ENCODE results near the gene SLC22A23.

SLC22A23 gene

GRCh38 chr6:3443221-3443515 lies 13.7 kb downstream of the SLC22A23 start:
- DNase-seq: no peak

- DNase-seq: no peak
Measured at GRCh38 chr6:3442431-3443220, 14.2 kb downstream of the SLC22A23 start.

GRCh38 chr6:3440911-3441310 lies 15.9 kb downstream of the SLC22A23 start:
- DNase-seq: no peak

DNA sequence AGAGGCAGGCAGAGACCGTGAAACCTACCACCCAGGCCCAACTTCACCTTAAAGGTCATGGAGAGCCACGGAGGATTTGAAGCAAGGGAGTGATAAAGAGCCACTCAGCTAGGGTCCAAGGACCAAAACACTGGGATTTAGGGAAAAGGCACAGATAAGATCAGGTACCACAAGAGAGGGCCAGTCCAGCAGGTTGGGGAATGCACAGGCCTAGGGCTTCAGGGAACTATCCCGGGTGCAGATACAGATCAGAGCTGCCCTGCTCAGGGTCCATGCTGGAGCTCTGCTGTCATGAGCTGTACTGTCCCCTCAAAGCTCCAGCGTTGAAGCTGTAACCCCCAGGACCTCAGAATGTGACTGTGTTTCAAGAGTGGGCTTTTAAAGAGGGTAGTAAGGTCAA lies 16.9 kb downstream of the SLC22A23 start:
- DNase-seq: no peak

DNA sequence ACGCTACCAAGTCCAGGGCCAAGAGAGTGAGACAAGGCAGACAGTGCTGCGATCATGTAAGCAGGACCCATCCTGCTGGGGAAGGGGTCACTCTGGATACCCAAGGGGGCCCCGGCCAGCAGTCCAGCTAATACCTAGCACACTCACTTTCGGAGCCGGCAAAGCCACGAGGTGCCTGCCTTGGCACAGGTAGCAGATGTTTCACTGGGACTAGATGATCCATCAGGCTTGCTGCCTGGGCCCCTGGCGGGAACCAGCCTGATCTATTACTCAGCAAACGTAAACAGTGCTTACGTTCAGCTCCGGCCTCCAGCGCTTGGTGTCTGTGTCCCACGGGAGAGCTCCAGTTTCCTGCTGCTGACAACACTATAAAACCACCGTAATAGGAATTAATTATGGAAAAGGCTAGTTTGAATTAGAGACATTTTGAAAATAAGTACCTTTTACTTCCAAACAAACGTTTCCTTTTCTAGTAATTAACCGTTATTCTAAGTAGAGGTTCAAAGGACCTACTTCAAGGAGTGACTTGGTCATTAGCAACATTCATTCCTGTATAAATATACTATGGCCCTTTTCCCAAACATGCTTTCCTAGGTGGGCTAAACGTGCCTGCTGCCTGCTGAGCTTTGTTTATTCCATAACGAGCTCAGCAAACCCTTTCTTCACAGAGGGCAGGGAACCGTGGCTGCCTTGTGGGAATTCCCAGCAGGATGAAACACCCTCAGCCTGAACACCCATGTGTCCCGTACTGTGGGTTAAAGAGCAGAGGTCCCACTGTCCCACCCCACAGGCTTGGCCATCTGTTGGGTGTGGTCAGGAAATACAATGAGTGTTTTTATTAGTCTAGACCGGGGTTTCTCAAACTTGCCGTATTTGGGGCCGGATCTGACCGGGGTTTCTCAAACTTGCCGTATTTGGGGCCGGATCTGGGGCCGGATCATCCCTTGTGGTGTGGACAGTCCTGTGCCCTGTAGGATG lies 18.4 kb downstream of the SLC22A23 start:
- no peak for DNase-seq

DNA sequence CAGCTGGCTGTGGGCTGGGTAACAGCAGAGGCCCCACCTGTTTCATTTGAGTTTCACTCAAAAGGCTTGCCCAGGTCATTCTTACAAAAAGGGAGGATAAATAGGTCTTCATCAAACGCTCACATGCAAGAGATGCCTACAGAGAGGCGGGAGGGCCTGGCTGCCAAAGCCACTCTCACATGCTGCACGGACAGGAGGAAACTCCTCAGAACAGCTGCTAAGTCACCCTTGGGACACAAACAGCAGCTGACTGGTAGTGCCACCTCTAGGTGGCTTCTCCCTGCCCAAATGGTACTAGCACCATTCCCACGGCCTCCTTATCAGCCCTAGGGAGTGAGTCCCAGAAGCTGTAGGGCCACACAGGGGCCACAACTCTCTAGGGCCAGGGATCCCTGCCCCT lies 23.8 kb downstream of the SLC22A23 start:
- no peak for DNase-seq

DNA sequence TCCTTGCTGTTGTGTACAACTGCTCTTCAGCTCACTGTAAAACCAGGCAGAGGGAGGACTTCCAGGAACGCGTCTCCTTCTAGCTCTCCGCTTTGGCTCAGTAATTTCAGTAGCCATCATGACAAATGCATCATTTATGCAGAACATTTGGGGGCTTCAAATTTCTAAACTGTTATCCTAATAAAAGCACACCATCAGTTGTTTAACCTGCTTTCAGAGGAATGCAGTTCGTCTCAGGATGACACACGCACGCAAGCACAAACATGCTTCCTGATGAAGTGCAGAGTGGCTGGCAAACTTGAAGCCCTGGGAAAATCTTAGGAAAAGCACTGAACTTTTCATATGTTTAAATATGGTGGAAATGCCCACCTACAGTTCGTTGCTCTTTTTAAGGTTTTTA lies 24.4 kb downstream of the SLC22A23 start:
- no peak for DNase-seq

- no peak for DNase-seq
Measured at GRCh38 chr6:3431994-3432393, 24.9 kb downstream of the SLC22A23 start.

- DNase-seq: no peak
Measured at GRCh38 chr6:3429211-3429610, 27.6 kb downstream of the SLC22A23 start.

DNA sequence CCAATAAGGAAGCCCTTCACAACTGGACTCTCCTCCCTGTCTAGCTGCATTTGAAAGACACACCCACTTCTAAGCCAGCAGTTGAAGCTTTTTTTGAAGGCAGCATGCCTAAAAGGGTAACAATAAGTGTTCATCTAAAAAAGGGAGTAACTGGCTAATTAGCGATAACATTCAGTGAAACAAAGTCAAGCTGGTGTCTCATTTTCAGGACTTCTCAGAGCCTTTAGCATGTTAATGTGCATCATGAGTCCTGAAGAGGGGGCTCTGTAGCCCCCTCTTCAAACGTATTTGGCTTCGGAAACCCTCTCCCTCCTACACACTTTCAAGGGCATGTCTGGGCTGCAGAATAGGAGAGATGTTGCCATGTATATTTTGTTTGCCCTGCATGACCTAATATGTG lies 28.1 kb downstream of the SLC22A23 start:
- no peak for DNase-seq

- no peak for DNase-seq
Measured at GRCh38 chr6:3428247-3428646, 28.6 kb downstream of the SLC22A23 start.

DNA sequence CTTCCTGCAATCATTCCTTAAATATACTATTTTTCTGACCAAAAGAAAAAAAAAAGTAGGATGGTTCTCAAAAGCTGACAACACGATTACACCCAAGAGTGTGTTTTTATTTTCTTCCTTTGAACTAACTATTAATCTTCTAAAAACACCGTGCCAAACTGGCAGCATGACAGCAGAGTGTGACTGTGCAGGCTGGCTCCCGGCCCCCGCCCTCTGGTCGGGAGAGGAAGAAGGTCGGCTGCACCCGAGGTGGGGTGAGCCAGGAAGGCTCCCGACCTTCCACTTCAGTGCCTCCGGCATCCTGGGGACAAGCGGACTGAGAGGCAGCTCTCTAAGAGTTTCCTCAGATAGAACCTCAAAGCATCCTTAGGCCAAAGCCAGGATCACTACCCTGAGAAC lies 29.2 kb downstream of the SLC22A23 start:
- DNase-seq: no peak

- no peak for DNase-seq
Measured at GRCh38 chr6:3426927-3427686, 29.7 kb downstream of the SLC22A23 start.

DNA sequence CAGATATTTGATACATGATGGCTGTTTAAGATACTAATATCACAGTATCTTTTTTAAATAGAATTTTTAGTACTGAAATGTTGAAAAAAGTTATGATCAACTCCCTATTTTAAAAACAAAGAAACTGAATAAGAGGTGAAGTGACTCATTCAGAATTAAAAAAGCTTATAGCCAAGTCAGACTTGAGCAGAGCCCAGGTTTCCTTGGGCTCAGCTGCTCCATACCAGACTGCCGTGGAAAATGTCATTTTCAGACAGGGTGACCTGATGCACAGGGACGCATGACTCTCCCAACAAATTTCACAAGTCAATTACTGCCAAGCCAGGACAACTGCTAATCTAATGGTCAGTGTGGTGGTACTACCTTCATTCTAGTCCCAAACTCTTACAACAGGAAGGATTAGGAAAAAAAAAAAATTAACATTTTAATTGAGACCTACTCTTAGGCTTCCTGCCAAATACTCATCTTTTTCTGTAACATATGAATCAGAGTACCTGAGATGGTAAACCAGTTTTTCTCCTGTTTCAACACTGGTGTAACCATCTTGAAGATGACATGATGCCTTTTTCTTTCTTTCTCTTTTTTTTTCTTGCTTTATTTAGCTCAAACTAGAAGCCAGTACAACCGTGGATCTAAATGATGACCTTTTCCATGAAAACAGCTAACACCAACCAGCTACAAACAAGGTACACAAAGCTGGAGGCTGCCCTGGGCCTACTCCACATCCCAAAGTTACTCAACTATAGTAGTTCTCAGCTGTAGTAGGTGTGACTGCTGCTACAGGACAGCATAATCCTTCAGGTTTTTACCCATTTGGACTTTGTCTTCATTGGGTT lies 30.5 kb downstream of the SLC22A23 start:
- no peak for DNase-seq

GRCh38 chr6:3425574-3425973 lies 31.3 kb downstream of the SLC22A23 start:
- no peak for DNase-seq

DNA sequence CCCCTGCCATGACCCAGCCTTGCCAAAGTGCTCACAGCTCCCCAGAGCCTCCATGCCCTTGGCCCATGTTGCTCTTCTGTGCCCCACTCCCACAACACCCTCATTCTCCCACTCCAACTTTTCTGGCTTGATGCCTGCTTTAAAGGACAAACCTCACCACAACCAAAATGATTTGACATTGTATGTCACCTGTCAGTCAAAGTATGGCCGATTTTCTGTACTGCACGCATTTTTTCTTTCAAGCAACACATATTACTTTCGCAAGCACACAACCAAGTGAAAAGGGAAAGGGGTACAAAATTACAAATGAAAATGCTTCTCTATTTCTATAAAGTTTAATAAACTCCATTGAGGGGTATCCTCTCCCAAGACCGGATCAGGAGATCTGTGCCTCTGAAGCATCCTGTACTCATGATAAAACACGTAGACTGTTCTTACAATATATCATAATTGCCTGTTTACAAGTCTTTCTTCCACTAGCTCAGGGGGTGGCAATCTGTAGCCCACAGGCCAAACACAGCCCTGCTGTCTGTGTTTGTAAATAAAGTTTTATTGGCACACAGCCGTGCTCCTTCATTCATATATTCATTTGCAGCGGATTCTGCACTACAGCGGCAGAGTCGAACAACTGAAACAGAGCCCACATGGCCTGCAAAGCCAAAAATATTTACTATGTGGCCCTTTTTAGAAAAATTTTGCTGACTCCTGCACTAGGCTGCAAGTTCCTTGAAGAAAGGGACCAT lies 32.5 kb downstream of the SLC22A23 start:
- DNase-seq: no peak

- no peak for DNase-seq
Measured at GRCh38 chr6:3423439-3424184, 33.2 kb downstream of the SLC22A23 start.

DNA sequence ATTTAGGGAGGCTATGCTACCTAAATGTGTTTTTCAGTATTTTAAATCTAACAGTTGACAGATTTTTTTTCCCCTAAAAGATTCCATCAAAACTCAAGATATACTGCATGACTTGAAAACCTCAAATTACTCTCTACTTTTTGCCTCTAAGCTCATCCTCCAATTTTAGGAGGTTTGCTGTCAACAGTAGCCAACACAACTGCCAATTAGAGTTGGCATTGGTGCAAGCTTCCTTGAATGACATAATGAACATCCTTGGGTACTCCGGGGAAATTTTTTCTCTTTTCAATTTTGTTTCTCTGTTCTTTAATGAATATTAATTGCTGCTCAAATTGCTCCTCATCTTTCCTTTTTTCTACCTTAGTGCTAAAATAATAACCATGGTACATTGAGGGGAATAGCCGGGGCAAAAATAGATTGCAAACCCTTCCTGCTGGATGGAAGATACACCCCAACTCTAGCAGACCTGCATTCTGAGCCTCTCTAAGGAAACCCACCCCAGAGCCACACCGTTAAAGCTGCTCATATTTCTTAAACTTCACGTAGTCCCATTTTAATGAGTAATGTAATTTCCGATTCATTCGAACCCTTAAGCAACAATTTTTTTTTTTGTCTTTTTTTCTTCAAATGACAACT lies 34.3 kb downstream of the SLC22A23 start:
- DNase-seq: no peak

DNA sequence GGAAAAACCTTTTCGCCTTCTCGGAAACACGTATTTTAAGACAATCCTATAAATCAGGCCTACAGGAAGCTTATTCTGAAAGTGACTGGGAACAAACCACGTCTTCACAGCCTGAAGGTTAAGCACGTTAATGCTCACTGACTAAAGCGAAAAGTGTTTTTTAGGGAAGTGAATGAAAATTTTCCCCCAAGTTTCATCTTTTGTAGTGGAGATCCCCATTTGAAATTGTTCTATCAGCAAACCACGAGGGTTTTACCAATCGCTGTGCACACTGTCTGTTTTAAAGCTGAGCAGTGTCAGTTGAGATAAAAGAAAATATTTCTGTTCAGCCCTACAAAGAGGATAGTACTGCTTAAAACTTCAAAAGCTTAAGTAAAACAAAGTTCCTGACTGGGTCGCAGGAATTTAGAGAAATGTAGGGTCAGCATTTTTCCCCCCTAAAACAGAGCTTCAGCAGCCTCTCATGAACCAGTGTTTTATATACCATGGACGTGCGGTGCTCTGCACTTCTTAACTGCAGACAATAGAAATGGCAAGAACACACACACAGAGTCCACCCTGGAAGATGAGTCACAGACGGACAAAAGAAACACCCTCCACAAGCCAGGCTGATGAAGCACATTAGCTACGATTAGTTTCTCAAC lies 34.9 kb downstream of the SLC22A23 start:
- no peak for DNase-seq

DNA sequence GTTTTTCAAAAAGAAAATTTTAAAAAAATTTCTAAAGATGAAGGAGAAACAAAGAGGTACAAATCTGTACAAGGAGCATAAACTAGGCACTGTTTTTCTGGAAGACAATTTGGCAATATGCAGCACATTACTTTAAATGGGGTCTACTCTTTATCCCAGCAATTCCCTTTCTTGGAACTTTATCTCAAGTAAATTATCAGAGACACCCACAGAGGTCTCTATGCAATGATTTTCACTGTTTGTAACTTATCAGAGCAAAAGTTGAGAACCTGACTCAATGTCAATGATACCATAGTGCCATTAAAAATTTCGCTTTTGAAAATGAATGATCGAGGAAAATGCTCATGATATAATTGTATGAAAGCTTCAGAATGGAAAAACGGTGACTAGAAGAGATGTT lies 35.7 kb downstream of the SLC22A23 start:
- no peak for DNase-seq

Measured in left hindlimb (tissue), 1 donor.